Activated CD8-positive, alpha-beta memory T cell treated with anti-CD3 and anti-CD28 coated beads for 1 hour (primary cell): ENCODE data around the gene UNC13A.
A peak's percentile ranks its signal among the peaks of the same experiment; 100 is the strongest.
"Not testable (repeated sequence)": the region's sequence is repeated elsewhere in the genome, so short reads cannot be mapped to it uniquely, and the experiment has no call there.

ENCODE experiments used
- DNase-seq, 2 donors: peaks; one replicate each; pipeline ENCODE4 v3.0.0-alpha.2; 2020; ENCODE audit warnings: low read depth in 1 of 2; ENCODE audit errors: extremely low read depth in 1 of 2

UNC13A gene

DNA sequence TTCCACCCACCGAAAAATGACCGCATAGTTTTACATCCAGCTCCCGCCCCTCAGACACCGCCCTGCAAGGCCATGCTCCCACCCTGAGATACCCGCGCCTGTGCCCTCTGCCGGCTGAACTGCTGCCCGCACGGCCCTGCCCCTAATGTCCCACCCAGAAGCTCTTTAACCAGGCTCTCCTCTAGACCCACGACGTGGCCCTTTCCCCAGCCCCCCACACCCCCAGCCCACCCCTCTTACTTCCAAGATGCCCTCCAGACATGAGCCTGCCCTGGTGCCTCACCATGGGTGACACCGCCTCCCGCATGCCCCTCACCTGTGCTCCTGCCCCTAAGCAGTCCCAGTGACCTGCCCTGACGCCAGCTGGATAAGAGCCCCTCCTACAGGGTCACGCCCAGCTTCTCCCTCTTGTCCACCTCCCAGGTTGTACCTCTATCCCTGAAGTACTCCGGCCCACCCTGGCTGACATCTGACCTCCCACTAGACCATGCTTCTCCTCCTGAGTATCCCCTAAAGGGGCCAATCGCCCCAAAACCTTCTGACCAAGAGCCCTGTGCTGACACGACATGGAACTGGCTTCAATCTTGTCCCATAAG, 81.5 kb downstream of the UNC13A start:
- no peak for DNase-seq

DNA sequence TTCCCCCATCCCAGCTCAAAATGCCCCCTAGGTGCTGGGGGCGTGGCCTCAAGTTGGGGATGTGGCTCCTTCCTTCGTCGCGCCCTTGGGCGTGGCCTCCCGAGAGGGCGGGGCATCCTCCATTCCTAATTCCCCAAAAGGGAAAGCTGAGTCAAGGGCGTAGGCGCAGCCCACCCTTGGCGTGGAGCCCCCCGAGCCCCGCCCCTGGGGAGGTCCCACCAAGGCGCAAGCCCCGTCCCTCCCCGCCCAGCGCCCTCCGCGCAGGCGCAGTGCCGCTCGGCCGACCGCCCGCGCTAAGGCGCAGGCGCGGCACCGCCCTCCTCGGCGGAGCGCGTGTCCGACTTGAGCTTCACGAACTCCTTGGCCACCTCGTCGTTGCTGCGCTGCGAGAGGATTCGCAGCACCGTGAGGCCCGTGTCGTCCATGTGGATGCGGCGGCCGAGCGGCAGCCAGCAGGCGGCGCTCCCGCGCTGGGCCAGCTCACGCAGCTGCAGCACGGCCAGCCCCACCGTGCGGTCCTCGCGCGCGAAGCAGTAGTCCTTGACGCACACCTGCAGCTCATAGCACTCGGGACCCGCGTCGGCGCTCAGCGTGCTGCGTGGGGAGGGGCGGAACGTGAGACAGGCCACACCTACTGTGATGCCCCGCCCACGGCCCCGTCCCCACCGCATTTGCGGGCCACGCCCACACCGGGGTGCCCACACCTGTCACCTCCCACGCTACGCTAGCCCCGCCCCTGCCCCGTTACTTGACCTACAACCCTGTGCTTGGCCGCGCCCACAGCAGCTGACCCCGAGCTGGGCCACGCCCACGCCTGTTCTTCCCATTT, 82.2 kb downstream of the UNC13A start:
- DNase-seq: peak; percentile 42 to 64

DNA sequence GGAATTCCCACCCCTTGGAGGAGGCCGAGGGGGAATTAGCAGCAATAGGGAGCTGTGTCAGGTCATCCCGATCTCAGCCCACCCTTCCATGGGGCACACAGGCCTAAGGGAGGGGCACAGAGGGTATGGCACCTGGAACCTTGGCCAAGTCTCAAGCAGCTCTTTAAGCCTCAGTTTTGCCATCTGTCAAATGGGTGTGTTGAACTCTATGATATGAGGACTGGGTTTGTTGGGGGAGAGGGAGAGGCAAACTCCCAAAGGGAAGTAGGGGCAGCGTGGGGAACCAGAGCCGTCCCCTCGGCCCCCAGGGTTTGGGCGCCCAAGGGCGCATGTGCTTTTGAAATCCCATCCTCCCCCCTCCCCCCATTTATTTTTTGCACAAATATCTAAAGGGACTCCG, 83.0 kb downstream of the UNC13A start:
- DNase-seq: no peak

DNA sequence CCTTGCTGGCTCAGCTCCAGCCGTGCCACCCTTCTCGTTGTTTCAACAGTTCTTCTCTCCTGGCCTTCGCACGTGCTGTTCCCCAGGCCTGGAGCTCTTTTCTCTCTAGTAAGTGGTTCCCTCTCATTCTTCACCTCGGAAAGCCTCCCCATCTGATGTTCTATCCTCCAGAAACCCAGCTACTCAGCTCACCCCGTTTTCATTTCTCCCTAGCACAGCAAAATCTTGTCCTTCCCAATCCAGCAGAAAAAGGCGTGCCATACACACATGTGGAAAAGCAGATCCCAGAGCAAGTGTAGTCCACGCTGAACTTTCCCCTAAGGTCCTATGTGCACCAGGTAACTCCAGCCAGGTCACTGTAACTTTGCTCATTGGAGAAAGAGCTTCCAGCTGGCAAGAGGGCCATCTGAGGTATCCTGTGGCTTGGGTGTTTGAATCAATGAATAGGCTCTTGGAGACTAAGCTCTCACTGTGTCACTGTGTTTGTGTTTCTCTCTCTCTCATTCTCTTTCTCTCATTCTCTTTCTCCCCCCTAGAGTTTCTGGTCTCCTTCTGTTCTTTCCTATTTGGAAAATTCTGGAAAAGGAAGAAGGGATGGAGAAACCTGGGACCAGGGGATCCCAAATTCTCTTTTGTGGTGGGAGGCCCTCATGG, 83.7 kb downstream of the UNC13A start:
- DNase-seq: no peak

DNA sequence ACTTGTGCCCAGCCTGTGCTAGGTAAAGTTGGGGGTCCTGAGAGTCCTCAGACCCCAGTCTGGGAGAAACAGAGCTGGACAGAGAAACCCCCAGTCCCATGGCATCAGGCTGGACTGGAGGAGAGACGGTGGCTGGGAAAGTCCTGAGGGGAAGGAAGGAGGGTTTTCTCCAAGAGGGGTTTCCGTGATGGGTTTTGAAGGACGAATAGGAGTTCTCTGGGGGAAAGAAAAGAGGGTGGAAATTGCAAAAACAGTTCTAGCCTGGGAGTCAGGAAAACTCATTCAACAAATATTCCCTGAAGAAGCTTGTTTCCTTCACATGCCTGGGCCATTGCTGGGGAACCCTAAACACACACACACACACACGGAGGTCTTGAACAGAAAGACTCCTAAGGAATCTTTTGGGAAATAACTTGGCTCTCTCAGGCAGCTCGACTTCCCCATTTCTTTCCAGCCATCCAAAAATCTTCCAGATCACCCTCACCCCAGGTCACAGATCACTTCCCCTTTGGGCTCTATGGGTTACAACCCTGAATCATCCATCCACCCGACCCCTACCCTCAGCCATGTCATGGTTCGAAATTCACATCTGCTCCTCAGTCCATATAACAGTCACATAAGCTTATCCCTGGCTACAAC, 85.2 kb downstream of the UNC13A start:
- DNase-seq: no peak

DNA sequence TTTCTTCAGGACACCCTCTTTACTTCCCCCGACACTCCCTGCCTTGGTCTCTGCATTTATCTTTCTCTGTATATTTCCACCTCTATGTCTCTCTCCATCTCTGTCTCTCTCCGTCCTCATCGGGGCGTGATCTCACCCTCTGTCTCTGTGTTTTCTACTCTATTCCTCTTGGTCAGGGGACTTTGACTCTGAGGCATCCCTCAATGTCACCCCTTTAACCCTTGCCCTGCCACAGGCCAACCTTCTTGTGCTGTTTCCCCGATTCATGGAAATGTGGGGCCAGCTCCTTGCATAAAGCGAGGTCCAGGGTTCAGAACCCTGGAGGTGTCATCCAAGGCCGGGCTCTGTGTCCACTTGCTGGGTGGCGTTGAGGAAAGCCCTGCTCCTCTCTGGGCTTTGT, 85.9 kb downstream of the UNC13A start:
- no peak for DNase-seq

DNA sequence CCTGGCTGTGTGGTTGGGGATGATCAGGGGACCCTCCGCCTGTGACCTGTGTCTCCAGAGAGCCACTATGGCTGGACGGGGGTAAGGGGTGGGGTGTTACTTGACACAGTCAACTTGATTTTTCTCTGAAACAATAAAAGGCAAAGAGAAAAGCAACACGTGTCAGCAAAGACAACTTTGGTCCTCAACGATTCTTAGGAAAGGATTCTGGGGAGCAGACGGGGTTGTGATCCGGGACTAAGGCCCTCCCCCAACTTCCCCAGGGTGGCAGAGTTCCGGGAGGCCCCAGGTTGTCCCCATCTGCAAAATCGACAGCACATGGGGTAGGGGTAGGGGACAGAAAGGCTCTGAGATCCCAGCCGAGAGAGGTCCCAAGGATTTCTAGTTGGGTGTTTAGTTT, 86.5 kb downstream of the UNC13A start:
- no peak for DNase-seq

DNA sequence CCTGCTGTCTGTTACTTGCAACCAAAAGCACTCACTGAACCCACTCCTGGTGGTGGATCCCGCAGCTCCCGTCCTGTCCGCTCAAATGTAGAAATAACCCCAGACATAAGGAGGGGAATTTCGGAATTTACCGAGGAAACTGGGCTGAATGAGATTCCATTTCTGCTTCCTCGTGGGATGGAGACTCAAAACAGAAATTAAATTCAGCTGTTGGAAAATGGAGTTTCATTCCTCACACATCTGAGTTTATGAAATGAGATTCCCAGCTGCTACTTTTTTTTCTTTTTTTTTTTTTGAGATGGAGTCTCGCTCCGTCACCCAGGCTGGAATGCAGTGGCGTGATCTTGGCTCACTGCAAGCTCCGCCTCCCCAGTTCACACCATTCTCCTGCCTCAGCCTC, 88.4 kb downstream of the UNC13A start:
- DNase-seq: no peak

DNA sequence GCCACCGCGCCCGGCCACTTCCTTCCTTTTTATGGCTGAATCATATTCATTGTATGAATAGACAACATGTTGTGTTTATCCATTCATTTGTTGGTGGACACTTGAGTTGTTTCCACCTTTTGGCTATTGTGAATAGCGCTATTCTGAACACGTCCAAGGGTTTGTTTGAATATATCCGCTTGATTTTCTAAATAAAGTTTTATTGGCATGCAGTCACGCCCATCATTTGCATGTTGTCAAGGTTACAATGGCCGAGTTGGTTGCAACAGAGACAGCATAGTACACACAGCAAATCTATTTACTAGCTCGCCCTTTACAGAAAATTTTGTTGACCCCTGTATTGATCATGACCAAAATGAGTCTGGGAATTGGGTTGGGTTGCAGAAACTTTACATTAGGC, 89.2 kb downstream of the UNC13A start:
- no peak for DNase-seq

DNA sequence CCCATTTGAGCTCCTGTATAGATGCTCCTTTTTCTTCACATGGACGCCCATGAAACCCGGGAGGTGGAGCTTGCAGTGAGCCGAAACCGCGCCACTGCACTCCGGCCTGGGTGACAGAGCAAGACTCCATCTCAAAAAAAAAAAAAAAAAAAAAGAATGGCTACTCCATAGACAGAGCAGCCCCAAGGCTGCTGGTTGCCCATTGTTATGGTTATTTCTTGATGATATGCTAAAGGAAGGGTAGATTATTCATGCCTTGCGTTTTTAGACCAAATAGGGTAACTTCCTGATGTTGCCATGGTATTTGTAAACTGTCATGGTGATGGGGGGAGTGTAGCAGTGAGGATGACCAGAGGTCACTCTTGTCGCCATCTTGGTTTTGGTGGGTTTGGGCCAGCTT, 90.1 kb downstream of the UNC13A start:
- not testable (repeated sequence) for DNase-seq

DNA sequence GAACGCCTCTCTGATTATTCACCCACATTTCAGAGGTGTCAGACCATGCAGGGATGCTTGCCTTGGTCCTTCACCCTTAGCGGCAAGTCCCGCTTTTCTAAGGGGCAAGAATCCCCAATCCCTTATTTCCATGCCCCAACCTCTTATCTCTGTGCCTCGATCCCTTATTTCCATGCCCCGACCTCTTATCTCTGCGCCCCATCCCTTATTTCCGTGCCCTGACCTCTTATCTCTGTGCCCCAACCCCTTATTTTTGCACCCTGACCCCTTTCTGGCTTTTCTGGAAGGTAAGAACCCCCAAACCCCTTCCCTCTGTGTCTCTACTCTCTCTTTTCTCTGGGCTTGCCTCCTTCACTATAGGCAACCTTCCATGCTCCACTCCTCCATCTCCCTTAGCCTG, 93.9 kb downstream of the UNC13A start:
- not testable (repeated sequence) for DNase-seq

DNA sequence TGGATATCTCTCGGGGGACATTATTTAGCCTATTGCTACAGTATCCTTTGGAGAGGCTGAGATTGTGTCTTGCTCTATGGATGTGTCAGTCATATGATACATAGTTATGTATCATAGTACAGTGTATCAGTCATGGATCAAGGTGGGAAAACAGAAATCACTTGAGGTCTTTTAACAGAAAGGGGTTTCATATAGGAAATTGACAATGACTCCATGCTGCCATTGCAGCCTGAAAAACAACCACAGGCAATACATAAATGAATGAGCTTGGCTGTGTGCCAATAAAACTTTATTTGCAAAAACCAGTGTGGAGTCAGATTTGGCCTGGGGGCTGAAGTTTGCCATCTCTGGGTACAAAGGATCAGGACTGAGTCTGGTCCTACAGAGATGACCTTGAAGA, 97.3 kb downstream of the UNC13A start:
- DNase-seq: no peak

DNA sequence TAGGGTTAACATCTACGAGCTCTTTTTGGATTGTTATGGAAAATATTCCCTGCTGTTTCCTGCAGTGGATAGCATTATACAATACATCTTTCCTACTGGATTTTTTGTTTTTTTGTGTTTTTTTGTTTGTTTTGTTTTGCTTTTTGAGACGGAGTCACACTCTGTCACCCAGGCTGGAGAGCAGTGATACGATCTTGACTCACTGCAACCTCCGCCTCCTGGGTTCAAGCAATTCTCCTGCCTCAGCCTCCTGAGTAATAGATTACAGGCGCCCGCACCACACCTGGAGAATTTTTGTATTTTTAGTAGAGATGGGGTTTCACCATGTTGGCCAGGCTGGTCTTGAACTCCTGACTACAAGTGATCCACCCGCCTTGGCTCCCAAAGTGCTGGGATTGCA, 102.8 kb downstream of the UNC13A start:
- DNase-seq: not testable (repeated sequence)

DNA sequence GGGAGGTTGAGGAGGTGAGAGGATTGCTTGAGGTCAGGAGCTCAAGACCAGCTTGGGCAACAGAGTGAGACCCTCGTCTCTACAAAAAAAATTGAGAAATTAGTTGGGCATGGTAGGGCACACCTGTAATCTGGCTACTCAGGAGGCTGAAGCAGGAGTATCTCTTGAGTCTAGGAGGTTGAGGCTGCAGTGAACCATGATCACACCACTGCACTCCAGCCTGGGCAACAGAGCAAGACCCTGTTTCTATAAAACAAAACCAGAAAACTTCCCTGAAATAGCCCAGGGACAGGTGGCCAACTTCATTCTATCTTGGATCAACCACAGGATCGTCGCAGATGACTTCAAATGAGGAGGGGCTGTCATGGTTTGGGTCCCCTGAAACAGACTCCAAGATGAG, 104.0 kb downstream of the UNC13A start:
- no peak for DNase-seq

DNA sequence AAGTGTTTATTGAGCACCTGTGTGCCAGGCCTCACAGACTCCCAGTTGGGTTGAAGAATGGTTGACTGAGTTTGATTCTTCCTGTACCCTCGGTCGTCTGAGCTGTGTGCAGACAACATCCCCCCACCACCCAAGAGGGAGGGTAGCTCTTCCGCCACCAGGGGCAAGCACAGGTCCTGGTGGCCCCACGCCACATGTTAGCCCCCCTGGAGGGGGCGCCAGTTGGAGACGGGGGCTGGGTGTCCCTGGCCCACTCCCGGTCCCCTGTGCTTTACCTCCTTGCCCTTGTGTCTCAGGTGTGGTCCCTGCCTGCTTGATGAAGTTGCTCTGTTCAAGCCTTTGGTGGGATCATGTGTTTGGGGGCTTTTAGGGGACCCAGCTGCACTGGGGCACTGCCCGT, 105.5 kb downstream of the UNC13A start:
- DNase-seq: no peak

DNA sequence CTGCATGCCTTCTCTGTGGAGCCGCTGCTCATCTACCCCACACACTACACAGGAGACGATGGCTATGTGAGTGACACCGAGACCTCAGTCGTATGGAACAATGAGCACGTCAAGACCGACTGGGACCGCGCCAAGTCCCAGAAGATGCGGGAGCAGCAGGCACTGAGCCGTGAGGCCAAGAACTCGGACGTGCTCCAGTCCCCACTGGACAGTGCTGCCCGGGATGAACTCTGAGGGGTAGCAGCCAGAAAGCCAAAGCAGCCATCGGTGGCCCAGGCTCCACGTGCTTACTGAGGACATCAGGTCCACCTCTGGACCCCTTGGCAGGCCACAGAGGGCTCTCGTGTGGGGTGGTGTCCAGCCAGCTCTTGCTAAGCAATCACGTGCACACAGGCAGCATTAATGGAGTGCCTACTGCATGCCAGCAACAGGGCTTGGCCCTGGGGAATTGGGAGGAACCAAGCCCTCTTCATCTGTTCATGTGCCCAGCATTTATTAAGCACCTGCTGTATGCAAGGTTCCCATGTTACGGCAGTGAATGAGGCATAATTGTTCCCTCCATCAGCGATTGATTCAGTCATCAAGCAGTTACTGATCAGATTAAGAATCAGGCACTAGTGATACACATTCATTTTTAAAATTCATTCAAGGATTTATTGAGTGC, 106.8 kb downstream of the UNC13A start:
- DNase-seq: no peak

DNA sequence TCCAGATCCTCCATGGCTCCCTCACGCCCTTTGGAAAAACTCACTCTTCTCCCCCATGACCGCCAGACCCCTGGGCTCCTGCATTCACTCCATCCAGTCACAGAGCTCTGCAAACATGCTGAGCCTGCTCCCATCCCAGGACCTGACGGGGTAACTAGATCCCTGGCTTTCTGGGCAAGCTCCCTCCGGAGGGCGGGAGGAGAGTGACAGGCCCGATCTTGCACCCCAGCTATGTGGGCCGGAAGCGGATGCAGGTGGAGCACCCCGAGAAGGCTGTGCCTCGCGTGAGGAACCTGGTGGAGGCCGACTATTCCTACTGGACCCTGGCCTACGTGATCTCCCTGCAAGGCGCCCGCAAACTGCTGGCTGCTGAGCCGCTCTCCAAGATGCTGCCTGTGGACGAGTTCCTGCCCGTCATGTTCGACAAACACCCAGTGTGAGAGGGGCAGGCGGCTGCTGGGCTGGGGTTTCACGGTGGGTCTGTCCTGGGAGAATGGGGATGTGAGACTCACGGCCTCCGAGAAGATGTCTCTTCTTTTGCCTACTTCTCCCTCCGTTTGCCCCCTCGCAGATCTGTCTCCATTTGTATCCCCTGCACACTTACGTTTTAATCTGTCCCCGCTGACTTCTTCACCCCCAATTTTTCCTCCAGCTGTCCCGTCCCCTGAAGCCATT, 107.5 kb downstream of the UNC13A start:
- DNase-seq: no peak

DNA sequence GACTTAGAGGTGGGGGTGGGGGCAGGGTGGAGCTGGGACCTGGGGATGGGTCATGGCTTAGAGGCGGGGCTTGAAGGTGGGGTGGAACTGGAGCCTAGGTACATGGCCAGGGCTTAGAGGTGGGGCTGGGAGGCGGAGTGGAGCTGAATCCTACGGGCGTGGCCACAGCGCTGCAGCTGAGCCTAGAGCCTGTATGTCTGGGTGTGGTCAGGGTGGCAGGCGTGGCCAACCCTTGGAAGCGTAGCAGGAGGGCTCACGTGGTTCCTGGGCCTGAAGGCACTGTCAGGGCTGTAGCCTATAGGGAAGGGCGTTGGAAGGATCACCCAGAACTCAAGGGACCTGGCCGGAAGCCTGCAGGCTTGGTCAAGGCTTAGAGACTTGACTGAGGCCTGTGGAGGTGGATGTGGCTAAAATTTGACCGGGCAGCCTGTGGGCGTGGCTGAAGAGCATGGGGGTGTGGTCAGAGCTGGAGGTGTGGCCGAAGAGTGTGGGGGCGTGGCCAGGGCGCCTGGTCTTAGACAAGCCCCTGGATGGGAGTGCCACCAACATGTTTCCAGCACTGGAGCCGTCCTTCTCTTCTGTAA, 108.4 kb downstream of the UNC13A start:
- DNase-seq: no peak

DNA sequence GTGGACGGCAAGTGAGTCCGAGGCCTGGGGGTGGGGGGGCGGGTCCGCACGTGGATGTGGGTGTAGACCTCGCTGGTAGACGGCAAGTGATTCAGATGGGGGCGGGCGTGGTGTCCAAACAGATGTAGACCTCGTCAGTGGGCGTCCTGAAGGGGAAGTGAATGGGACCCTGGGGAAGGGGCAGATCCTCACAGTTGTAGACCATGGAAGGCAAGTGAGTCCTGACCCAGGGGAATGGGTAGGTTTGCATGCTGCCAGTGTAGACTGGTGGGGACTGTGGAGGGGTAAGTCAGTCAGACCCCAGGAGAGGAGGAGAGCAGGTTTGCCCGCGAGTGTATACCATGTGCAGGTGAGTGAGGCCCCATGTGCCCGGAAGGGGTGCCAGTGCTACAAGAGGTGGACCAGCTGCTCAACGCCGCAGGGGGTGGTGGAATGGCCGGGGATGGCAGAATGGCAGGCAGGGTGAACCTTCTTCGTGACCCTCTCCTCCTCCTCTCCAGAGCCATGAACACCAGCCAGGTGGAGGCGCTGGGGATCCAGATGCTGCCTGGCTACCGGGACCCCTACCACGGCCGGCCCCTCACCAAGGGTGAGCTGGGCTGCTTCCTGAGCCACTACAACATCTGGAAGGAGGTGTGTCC, 110.6 kb downstream of the UNC13A start:
- DNase-seq: no peak
